Neural progenitor cell (in vitro differentiated cells): ENCODE measurements around the gene GNG12.

Experiments used
- EZH2phosphoT487 ChIP-seq: fragments of 200-600 bp; sonication (generic); IDR thresholded peaks from 2 replicates; pipeline ENCODE4 v1.6.1; 2017; ENCODE audit warnings: antibody characterized with exemption
- TF ChIP-seq, protein P1 (sequence below): fragments of 200-600 bp; sonication (generic); IDR thresholded peaks from 2 replicates; pipeline ENCODE4 v1.5.1; 2017; ENCODE audit warnings: antibody characterized with exemption, mild to moderate bottlenecking

DNA sequence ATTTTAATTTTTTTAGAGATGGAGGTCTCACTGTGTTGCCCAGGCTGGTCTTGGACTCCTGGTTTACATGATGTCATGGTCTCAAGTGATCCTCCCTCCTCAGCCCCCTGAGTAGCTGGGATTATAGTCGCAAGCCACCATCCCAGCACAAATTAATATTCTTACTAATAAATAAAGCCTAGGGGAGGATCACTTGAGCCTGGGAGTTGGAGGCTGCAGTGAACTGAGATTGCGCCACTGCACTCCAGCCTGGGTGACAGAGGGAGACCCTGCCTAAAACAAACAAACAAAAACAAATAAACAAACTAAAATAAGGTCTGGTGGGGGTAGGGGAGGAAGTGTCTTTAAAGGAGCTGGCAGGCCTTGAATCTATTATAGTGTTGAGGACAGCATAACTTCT, 157.0 kb downstream of the GNG12 start:
- TF ChIP-seq, protein P1, sequence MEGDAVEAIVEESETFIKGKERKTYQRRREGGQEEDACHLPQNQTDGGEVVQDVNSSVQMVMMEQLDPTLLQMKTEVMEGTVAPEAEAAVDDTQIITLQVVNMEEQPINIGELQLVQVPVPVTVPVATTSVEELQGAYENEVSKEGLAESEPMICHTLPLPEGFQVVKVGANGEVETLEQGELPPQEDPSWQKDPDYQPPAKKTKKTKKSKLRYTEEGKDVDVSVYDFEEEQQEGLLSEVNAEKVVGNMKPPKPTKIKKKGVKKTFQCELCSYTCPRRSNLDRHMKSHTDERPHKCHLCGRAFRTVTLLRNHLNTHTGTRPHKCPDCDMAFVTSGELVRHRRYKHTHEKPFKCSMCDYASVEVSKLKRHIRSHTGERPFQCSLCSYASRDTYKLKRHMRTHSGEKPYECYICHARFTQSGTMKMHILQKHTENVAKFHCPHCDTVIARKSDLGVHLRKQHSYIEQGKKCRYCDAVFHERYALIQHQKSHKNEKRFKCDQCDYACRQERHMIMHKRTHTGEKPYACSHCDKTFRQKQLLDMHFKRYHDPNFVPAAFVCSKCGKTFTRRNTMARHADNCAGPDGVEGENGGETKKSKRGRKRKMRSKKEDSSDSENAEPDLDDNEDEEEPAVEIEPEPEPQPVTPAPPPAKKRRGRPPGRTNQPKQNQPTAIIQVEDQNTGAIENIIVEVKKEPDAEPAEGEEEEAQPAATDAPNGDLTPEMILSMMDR = no peak
- no peak for TF ChIP-seq EZH2phosphoT487
